Measurements from ENCODE around the gene TNNC1.

The TNNC1 gene

DNA sequence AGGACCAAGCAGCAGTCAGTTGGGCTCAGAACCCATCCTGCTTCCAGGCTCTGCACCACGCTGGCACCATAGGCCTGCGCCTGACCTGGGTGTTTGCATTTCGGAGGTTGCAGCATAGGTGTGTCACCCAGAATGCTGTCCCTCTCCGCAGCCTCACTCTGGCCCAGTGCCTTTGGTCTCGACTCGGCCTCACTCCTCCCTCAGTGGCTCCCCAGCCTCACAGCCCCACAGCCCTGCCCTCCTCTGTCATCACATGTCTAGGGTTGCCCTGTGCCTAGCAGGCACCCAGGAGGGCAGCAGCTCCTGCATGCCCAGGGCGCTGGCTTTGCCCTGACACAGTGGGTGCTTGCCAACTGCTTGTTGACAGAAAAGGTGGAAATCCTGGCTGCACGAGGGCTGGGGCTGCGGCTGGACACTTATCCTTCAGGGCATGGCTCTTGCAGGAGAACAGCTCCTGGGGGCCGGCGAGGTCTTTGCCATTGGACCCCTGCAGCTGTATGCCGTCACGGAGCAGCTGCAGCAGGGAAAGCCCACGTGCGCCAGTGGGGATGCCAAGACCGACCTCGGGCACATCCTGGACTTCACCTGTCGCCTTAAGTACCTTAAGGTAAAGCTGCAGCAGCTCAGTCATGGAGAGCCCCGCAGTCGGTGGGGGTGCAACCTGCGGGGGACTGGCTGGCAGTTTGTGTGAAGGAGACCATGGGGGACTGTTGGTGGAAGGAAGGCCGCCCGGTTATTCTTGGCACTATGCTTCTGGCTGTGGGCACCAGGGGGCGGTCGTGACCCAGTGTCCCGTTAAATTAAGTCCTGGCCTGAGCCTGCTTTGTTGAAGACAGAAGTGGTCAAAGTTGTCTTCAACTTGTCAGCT is 17.8 kb upstream of the TNNC1 start:
- TF ChIP-seq, protein P1, sequence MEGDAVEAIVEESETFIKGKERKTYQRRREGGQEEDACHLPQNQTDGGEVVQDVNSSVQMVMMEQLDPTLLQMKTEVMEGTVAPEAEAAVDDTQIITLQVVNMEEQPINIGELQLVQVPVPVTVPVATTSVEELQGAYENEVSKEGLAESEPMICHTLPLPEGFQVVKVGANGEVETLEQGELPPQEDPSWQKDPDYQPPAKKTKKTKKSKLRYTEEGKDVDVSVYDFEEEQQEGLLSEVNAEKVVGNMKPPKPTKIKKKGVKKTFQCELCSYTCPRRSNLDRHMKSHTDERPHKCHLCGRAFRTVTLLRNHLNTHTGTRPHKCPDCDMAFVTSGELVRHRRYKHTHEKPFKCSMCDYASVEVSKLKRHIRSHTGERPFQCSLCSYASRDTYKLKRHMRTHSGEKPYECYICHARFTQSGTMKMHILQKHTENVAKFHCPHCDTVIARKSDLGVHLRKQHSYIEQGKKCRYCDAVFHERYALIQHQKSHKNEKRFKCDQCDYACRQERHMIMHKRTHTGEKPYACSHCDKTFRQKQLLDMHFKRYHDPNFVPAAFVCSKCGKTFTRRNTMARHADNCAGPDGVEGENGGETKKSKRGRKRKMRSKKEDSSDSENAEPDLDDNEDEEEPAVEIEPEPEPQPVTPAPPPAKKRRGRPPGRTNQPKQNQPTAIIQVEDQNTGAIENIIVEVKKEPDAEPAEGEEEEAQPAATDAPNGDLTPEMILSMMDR (conservative IDR thresholded peaks at IDR 0.05; ENCODE audit: low read depth), result peak; percentile 76
- DNase-seq (ENCODE audit: low spot score), result peak; percentile 23
- ChIA-PET CTCF (interaction anchor here (0.6 to 0.7 kb wide), 4 partner anchors 15 to 193 kb away, joined by 3 to 7 read pairs (median 4); no protein-coding TSS in a partner anchor), POLR2A (ENCODE audit: low non-redundant PET) (no interaction called here)
- peak overlapping the region; percentile 73 for H3K27ac ChIP-seq

DNA sequence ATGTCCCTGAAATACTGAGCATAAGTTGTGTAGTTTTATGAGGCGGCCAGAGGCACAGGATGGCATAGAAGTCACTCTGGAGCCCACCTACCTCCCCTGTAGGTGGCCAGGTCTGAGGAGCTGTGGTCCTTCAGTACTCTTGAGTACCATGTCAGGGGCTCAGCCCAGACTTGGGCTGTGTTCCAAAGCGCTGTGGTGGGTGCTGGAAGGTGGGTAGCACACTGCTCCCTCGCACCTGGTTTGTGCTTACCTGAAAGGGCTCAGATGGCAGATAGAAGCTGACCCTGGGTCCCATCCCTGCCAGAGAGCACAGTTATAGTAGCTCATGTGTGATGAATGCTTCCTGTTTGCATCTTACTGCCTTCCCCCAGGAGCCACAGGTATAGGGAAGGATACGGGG is 17.1 kb upstream of the TNNC1 start:
- TF ChIP-seq, protein P1 (conservative IDR thresholded peaks at IDR 0.05; ENCODE audit: low read depth), result no peak
- H3K27ac ChIP-seq, result peak overlapping the region; percentile 73
- CTCF ChIA-PET, result interaction anchor here (0.6 kb wide), 2 partner anchors 90 to 192 kb away, joined by 3 to 7 read pairs; no protein-coding TSS in a partner anchor
- no peak for DNase-seq (ENCODE audit: low spot score)
- POLR2A ChIA-PET (ENCODE audit: low non-redundant PET), result no interaction called here

DNA sequence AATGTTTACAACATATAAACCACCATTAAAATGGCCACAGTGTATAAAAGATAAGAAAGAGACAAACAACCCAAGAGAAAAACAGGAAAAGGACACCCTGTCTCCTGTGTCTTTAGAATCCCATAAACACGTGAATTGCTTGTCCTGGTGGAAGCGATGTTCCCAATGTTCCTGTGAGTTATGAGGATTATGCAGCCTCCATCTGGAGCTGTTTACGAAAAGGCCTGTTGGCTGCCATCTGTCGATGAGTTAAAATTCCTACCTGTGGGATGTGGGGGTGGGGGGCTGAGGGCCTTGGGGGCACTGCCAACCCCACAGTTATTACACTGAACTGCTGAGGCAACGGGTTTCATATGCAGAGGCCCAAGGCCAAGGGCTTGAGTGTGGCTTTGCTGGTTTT is 15.2 kb upstream of the TNNC1 start:
- ChIA-PET POLR2A (ENCODE audit: low non-redundant PET) (no interaction called here), CTCF (interaction anchor here (1.1 kb wide), 1 partner anchor 21 kb away, joined by 3 read pairs; no protein-coding TSS in a partner anchor)
- no peak for DNase-seq (ENCODE audit: low spot score)
- peak overlapping the region; percentile 35 for H3K27ac ChIP-seq
- TF ChIP-seq, protein P1 (conservative IDR thresholded peaks at IDR 0.05; ENCODE audit: low read depth), result no peak

DNA sequence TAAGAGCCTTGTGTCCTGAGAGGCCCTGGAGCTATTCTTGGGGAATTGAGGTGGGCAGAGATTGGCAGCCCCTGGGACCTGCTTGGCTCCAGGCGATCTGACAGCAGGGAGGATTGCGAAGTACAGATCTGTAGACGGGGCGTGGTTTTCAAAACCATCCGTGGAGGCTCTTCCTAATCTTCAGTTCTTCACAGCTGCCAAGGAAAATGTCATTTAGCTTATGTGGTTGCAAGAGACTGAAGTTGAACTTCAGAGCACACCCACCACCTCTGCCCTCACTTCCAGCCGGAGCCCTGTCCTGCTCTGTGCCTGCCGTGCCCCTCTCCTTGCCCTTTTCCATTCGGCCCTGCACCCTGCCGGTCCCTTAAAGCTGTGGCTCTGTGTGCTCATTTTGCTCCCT is 14.5 kb upstream of the TNNC1 start:
- ChIA-PET CTCF (interaction anchor here (0.6 kb wide), 1 partner anchor 10 kb away, joined by 3 read pairs; no protein-coding TSS in a partner anchor), POLR2A (ENCODE audit: low non-redundant PET) (no interaction called here)
- TF ChIP-seq, protein P1 (conservative IDR thresholded peaks at IDR 0.05; ENCODE audit: low read depth), result no peak
- H3K27ac ChIP-seq, result peak overlapping the region; percentile 62
- DNase-seq (ENCODE audit: low spot score), result no peak

DNA sequence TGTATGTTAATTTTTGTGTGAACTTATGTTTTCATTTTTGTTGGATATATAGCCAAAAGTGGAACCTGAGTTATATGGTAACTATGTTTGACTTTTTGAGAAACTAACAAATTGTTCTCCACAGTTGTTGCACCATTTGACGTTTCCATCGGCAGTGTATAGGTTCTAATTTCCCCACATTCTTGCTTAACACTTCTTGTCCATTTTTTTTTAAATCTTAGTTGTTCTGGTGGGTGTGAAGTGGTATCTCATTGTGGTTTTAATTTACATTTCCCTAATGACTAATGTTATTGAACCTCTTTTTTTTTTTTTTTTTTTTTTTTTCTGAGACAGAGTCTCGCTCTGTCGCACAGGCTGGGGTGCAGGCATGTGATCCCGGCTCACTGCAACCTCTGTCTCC is 9.6 kb upstream of the TNNC1 start:
- H3K27ac ChIP-seq, result no peak overlapping the region
- TF ChIP-seq, protein P1 (conservative IDR thresholded peaks at IDR 0.05; ENCODE audit: low read depth), result no peak
- ChIA-PET POLR2A (ENCODE audit: low non-redundant PET) (no interaction called here), CTCF (no interaction called here)
- no peak for DNase-seq (ENCODE audit: low spot score)

DNA sequence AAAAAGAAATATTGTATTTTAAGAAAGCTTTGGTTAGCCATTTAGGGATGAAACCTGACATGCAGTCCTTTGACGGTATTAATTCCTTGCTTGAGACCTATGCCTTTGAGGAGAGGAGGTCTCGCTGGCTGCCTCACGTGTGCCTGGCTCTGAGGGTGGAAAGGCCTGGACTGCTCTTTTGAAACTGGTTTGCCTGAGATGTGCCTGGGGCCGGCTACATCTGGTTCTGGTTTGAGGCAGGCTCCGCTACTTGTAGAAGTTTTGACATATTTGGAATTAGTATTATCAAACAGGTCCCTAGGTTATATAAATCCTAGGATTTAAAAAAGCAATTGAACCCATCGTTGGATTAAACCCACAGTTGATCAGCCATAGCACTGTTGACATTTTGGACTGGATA is 8.0 kb upstream of the TNNC1 start:
- no peak for DNase-seq (ENCODE audit: low spot score)
- peak overlapping the region; percentile 27 for H3K27ac ChIP-seq
- CTCF ChIA-PET, result interaction anchor here (0.9 kb wide), 1 partner anchor 65 kb away, joined by 3 read pairs; no protein-coding TSS in a partner anchor
- POLR2A ChIA-PET (ENCODE audit: low non-redundant PET), result interaction anchor here (0.6 kb wide), 1 partner anchor 81 kb away, joined by 3 read pairs; no protein-coding TSS in a partner anchor
- TF ChIP-seq, protein P1 (conservative IDR thresholded peaks at IDR 0.05; ENCODE audit: low read depth), result no peak
